IMR-90 (cell line): ENCODE measurements around the gene NPW. TPM values are rescaled to one million over a fixed set of nuclear protein-coding genes. Genes with fewer than 3 reads are reported as not detected.

ENCODE experiments used
- ATAC-seq: fragments of 200-7000 bp; cut with Tn5 transposase; 2 replicates; pipeline ENCODE4 v1.9.1; 2020; ENCODE audit warnings: low read depth, mild to moderate bottlenecking, moderate library complexity
- BruUV-seq: library from RNA; stranded (reverse); fragments of 400-500 nt; replicated peaks from 2 replicates; lab custom pipeline; 2021; lab: Mats Ljungman, UMichigan
- CTCF ChIA-PET: fragments of 300-600 bp; formaldehyde crosslinking; extraction: SDS; loops from one replicate; lab custom pipeline; 2021; ENCODE audit warnings: antibody characterized with exemption; lab: Yijun Ruan, JAX
- POLR2A ChIA-PET: fragments of 300-600 bp; sonication (Branson Sonifier 250); formaldehyde crosslinking; loops from one replicate; lab custom pipeline; 2022; ENCODE audit warnings: antibody characterized with exemption; ENCODE audit not compliant: unreplicated experiment; lab: Charles Lee
- DNase-seq: peaks from one replicate; pipeline ENCODE4 v3.0.0; 2013
- H2AFZ ChIP-seq: replicated peaks from 2 replicates; pipeline ENCODE3; 2013; ENCODE audit warnings: low read length, mild to moderate bottlenecking; ENCODE audit not compliant: poor library complexity
- H2AK5ac ChIP-seq: 2 replicates; pipeline ENCODE4 v1.6.1; 2013; ENCODE audit warnings: low read depth, low read length, inconsistent platforms
- H2AK9ac ChIP-seq: replicated peaks from 2 replicates; pipeline ENCODE3; 2013; ENCODE audit warnings: mild to moderate bottlenecking, low read depth, low read length, moderate library complexity; ENCODE audit not compliant: poor library complexity
- H2BK120ac ChIP-seq: 2 replicates; pipeline ENCODE4 v1.6.1; 2013; ENCODE audit warnings: low read depth, low read length, inconsistent platforms
- H2BK15ac ChIP-seq: 3 replicates; pipeline ENCODE4 v1.6.1; 2013; ENCODE audit warnings: low read depth, low read length, inconsistent platforms
- H2BK20ac ChIP-seq: 2 replicates; pipeline ENCODE4 v1.6.1; 2013; ENCODE audit warnings: low read depth, mild to moderate bottlenecking, inconsistent platforms, low read length, moderate library complexity
- H2BK5ac ChIP-seq: 2 replicates; pipeline ENCODE4 v1.6.1; 2013; ENCODE audit warnings: mild to moderate bottlenecking, low read depth, low read length, inconsistent platforms; ENCODE audit not compliant: poor library complexity, severe bottlenecking
- H3K14ac ChIP-seq: replicated peaks from 2 replicates; pipeline ENCODE4 v1.6.1; 2013; ENCODE audit warnings: low read depth, low read length, inconsistent platforms
- H3K18ac ChIP-seq: 2 replicates; pipeline ENCODE4 v1.6.1; 2013; ENCODE audit warnings: low read depth, low read length, control low read depth
- H3K23ac ChIP-seq: 2 replicates; pipeline ENCODE4 v1.6.1; 2013; ENCODE audit warnings: low read depth, low read length, inconsistent platforms
- H3K27ac ChIP-seq: 2 replicates; pipeline ENCODE4 v1.5.1; 2013; ENCODE audit warnings: mild to moderate bottlenecking, control low read depth, low read length; ENCODE audit not compliant: insufficient read depth
- H3K27me3 ChIP-seq: 2 replicates; pipeline ENCODE4 v1.6.1; 2013; ENCODE audit warnings: low read length; ENCODE audit not compliant: control insufficient read depth, insufficient read depth
- H3K36me3 ChIP-seq: 2 replicates; pipeline ENCODE4 v1.6.1; 2013; ENCODE audit warnings: low read length, mixed read lengths; ENCODE audit not compliant: control insufficient read depth, insufficient read depth
- H3K4ac ChIP-seq: 2 replicates; pipeline ENCODE4 v1.6.1; 2013; ENCODE audit warnings: low read depth, low read length, inconsistent platforms
- H3K4me1 ChIP-seq: 2 replicates; pipeline ENCODE4 v1.6.1; 2013; ENCODE audit warnings: low read length, mixed read lengths; ENCODE audit not compliant: control insufficient read depth, insufficient read depth
- H3K4me2 ChIP-seq: 2 replicates; pipeline ENCODE4 v1.6.1; 2013; ENCODE audit warnings: low read depth, mild to moderate bottlenecking, control low read depth, low read length, moderate library complexity
- H3K4me3 ChIP-seq: 2 replicates; pipeline ENCODE4 v1.5.1; 2013; ENCODE audit warnings: low read depth, mild to moderate bottlenecking, control low read depth, low read length, moderate library complexity; ENCODE audit not compliant: insufficient read depth
- H3K56ac ChIP-seq: 2 replicates; pipeline ENCODE4 v1.6.1; 2013; ENCODE audit warnings: low read length, inconsistent platforms; ENCODE audit not compliant: insufficient read depth; ENCODE audit errors: extremely low read depth
- H3K79me1 ChIP-seq, 2 experiments: 2 replicates each; pipeline ENCODE4 v1.6.1; 2013; ENCODE audit warnings: low read length in 2 of 2, inconsistent platforms in 1 of 2, low read depth in 1 of 2
- H3K9ac ChIP-seq: 2 replicates; pipeline ENCODE4 v1.6.1; 2013; ENCODE audit warnings: low read depth, low read length, control low read depth
- H3K9me1 ChIP-seq: 2 replicates; pipeline ENCODE4 v1.6.1; 2013; ENCODE audit warnings: low read length, inconsistent platforms; ENCODE audit not compliant: insufficient read depth
- H3K9me3 ChIP-seq: 2 replicates; pipeline ENCODE4 v1.6.1; 2013; ENCODE audit warnings: low read length; ENCODE audit not compliant: control insufficient read depth, insufficient read depth
- H4K20me1 ChIP-seq: 2 replicates; pipeline ENCODE4 v1.6.1; 2013; ENCODE audit warnings: low read length, inconsistent platforms; ENCODE audit not compliant: insufficient read depth
- H4K5ac ChIP-seq: 2 replicates; pipeline ENCODE4 v1.6.1; 2013; ENCODE audit warnings: mild to moderate bottlenecking, low read depth, low read length, control low read depth
- H4K8ac ChIP-seq, 2 experiments: 2 replicates each; pipeline ENCODE4 v1.6.1; 2013; ENCODE audit warnings: low read depth in 2 of 2, low read length in 2 of 2, control low read depth in 1 of 2, inconsistent platforms in 1 of 2
- H4K91ac ChIP-seq: 2 replicates; pipeline ENCODE4 v1.6.1; 2013; ENCODE audit warnings: low read depth, low read length, inconsistent platforms; ENCODE audit not compliant: insufficient read depth
- CTCF ChIP-seq: conservative IDR thresholded peaks from 2 replicates; pipeline ENCODE4 v1.5.1; 2012; ENCODE audit warnings: mild to moderate bottlenecking, low read depth, low read length, improper control_type of control experiment
- FOS ChIP-seq: fragments of 150-350 bp; IDR thresholded peaks from 2 replicates; pipeline ENCODE4 v1.6.1; 2016; ENCODE audit warnings: low read depth, low read length
- POLR2A ChIP-seq: IDR thresholded peaks from 2 replicates; pipeline ENCODE4 v1.6.1; 2012; ENCODE audit warnings: mild to moderate bottlenecking, low read depth, low read length
- RAD21 ChIP-seq: IDR thresholded peaks from 2 replicates; pipeline ENCODE4 v1.6.1; 2012; ENCODE audit warnings: low read length, improper control_type of control experiment
- RCOR1 ChIP-seq: IDR thresholded peaks from 2 replicates; pipeline ENCODE4 v1.6.1; 2012; ENCODE audit warnings: mild to moderate bottlenecking, low read length, improper control_type of control experiment; ENCODE audit not compliant: insufficient replicate concordance
- WGBS, 2 experiments: methylation state at CpG; one replicate each; pipeline versions ENCODE4 v1.1.5 to v1.1.7; 2013; ENCODE audit warnings: missing lambda C conversion rate in 2 of 2; ENCODE audit not compliant: insufficient read length in 1 of 2; ENCODE audit errors: extremely low coverage in 2 of 2; 5-methylcytosine and 5-hydroxymethylcytosine counted together
- dilution Hi-C: fragments of 300-500 bp; cut with HindIII; formaldehyde crosslinking; loops from one replicate; pipeline ENCODE4 v1.14.3; 2018; ENCODE audit warnings: low sequenced_read_pairs; ENCODE audit not compliant: unreplicated experiment
- in situ Hi-C: fragments of 300-500 bp; cut with MboI; formaldehyde crosslinking; loops from 3 replicates; pipeline ENCODE4 v1.14.3; 2019; ENCODE audit warnings: low sequenced_read_pairs, inconsistent platforms, mixed read lengths
- intact Hi-C: fragments of 100-400 bp; cut with micrococcal nuclease; formaldehyde crosslinking; loops from 2 replicates; pipeline ENCODE4 v1.10.0; 2022
- polyA plus RNA-seq, 3 experiments: library from polyadenylated mRNA; depleted of rRNA; stranded (reverse); fragments of >200 nt; gene quantifications; 2 replicates each; pipeline ENCODE4 v1.2.3, GENCODE V29; 2012; ENCODE audit warnings: low replicate concordance in 1 of 3
- total RNA-seq: library from RNA; depleted of rRNA; stranded (reverse); fragments of >200 nt; gene quantifications from 2 replicates; pipeline ENCODE4 v1.2.3, GENCODE V29; 2012
- TF ChIP-seq, protein P1 (sequence below): fragments of 150-350 bp; IDR thresholded peaks from 2 replicates; pipeline ENCODE4 v1.6.1; 2017; ENCODE audit warnings: mild to moderate bottlenecking, antibody characterized with exemption, low read length, low read depth

NPW gene
- total and polyA plus RNA-seq, 2 of the 4 experiments (the other 2 are of a cell fraction), result 0.18 to 2.0 TPM

GRCh38 chr16:1980030-1980769 lies 39.4 kb upstream of the NPW start (continued):
- TF ChIP-seq, protein P1, sequence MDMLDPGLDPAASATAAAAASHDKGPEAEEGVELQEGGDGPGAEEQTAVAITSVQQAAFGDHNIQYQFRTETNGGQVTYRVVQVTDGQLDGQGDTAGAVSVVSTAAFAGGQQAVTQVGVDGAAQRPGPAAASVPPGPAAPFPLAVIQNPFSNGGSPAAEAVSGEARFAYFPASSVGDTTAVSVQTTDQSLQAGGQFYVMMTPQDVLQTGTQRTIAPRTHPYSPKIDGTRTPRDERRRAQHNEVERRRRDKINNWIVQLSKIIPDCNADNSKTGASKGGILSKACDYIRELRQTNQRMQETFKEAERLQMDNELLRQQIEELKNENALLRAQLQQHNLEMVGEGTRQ, result no peak

- BruUV-seq, result no TSS peak
- H3K9ac ChIP-seq, result no peak overlapping the region
- peaks cover 12 to 13% of the 10 kb centered on the region in 2 experiments for H3K79me1 ChIP-seq
- no peak overlapping the region for H2BK5ac ChIP-seq
- no peak overlapping the region for H3K18ac ChIP-seq
- H3K4ac ChIP-seq, result no peak overlapping the region
- no peak overlapping the region for H2AK9ac ChIP-seq
- H4K91ac ChIP-seq, result no peak overlapping the region
- H2AFZ ChIP-seq, result no peak overlapping the region
- ATAC-seq (no peak), DNase-seq (no peak)
- peaks cover 8% of the 10 kb centered on the region for H3K9me1 ChIP-seq
- ChIA-PET POLR2A (no interaction called here), CTCF (interaction anchor here (1.3 kb wide), 2 partner anchors 23 to 159 kb away, joined by 3 to 5 read pairs; no protein-coding TSS in a partner anchor)
- intact Hi-C loops (no loop called here), in situ Hi-C loops (no loop called here), dilution Hi-C loops (no loop called here)
- 12% methylated on average over 5 of the region's 16 CpGs; no CpG with 5 or more reads in 1 of the 2 experiments for WGBS, 2 experiments
- H4K5ac ChIP-seq, result no peak overlapping the region
- peaks cover 34% of the 10 kb centered on the region for H3K36me3 ChIP-seq
- H4K8ac ChIP-seq, result no peak overlapping the region
- H3K9me3 ChIP-seq, result no peaks in the 10 kb centered on the region
- no peak overlapping the region for H3K56ac ChIP-seq
- H3K27ac ChIP-seq, result no peak overlapping the region
- no peak overlapping the region for H3K4me3 ChIP-seq
- peaks cover 8% of the 10 kb centered on the region for H3K4me1 ChIP-seq
- H4K20me1 ChIP-seq, result no peaks in the 10 kb centered on the region; the same call in none of the 2 replicates
- no peak overlapping the region for H3K23ac ChIP-seq
- no peak overlapping the region for H2AK5ac ChIP-seq
- TF ChIP-seq CTCF (no peak), RCOR1 (no peak), FOS (no peak), RAD21 (no peak), POLR2A (no peak)
- H2BK120ac ChIP-seq, result no peak overlapping the region
- H2BK15ac ChIP-seq, result no peak overlapping the region
- peaks cover 31% of the 10 kb centered on the region; the same call in 1 of the 2 replicates for H3K27me3 ChIP-seq
- H2BK20ac ChIP-seq, result no peak overlapping the region
- H3K4me2 ChIP-seq, result no peak overlapping the region
- no peak overlapping the region for H3K14ac ChIP-seq
Measured at GRCh38 chr16:1980770-1981087, 38.9 kb upstream of the NPW start.
